SK-N-SH (cell line): ENCODE data around the gene NAA11. TPM values are rescaled to one million over a fixed set of nuclear protein-coding genes. Genes with fewer than 3 reads are reported as not detected.

ENCODE experiments used
- CTCF ChIA-PET: fragments of 300-600, 350-600 bp; formaldehyde crosslinking; extraction: SDS; loops from one replicate; lab custom pipeline; 2021; lab: Yijun Ruan, JAX
- POLR2A ChIA-PET: fragments of 350-600 bp; sonication (Branson Sonifier 250); formaldehyde crosslinking; extraction: SDS; loops from one replicate; lab custom pipeline; 2020; ENCODE audit warnings: antibody characterized with exemption, inconsistent platforms; lab: Yijun Ruan, JAX
- DNase-seq: peaks from one replicate; pipeline ENCODE4 v3.0.0; 2012
- H2AFZ ChIP-seq: fragments of 200-600 bp; sonication (generic); 2 replicates; pipeline ENCODE4 v1.8.1; 2016; ENCODE audit warnings: antibody characterized with exemption, mild to moderate bottlenecking, low read depth
- H3F3A ChIP-seq: fragments of 200-600 bp; sonication (generic); replicated peaks from 2 replicates; pipeline ENCODE3; 2016; ENCODE audit warnings: antibody characterized with exemption, mild to moderate bottlenecking; ENCODE audit not compliant: insufficient read depth
- H3K27ac ChIP-seq, 2 experiments: fragments of 200-500 bp in 1 of 2; fragments of 200-600 bp in 1 of 2; sonication (Bioruptor generic) in 1 of 2; sonication (generic), shearing (Covaris generic) in 1 of 2; 2 replicates each; pipeline versions ENCODE4 v1.5.1 to v1.6.1; 2014 to 2016; ENCODE audit warnings: low read depth in 2 of 2, inconsistent platforms in 1 of 2, low read length in 1 of 2, mild to moderate bottlenecking in 1 of 2, mixed read lengths in 1 of 2
- H3K27me3 ChIP-seq: fragments of 200-600 bp; sonication (generic), shearing (Covaris generic); 2 replicates; pipeline ENCODE4 v1.6.1; 2016; ENCODE audit warnings: mixed run types; ENCODE audit not compliant: insufficient read depth
- H3K36me3 ChIP-seq, 2 experiments: fragments of 200-500 bp in 1 of 2; fragments of 200-600 bp in 1 of 2; sonication (Bioruptor generic) in 1 of 2; sonication (generic) in 1 of 2; replicated peaks in 1 of 2; 2 replicates each; pipeline versions ENCODE3 to v1.5.1; 2014 to 2016; ENCODE audit warnings: low read length in 1 of 2, mild to moderate bottlenecking in 1 of 2; ENCODE audit not compliant: insufficient read depth in 2 of 2, control insufficient read depth in 1 of 2
- H3K4me1 ChIP-seq, 2 experiments: fragments of 200-500 bp in 1 of 2; fragments of 200-600 bp in 1 of 2; sonication (Bioruptor generic) in 1 of 2; sonication (generic), shearing (Covaris generic) in 1 of 2; 2 replicates each; pipeline versions ENCODE4 v1.5.1 to v1.6.1; 2014 to 2016; ENCODE audit warnings: low read depth in 1 of 2, low read length in 1 of 2, mixed run types in 1 of 2; ENCODE audit not compliant: insufficient read depth in 2 of 2, control insufficient read depth in 1 of 2
- H3K4me2 ChIP-seq: fragments of 200-600 bp; sonication (generic), shearing (Covaris generic); 2 replicates; pipeline ENCODE4 v1.6.1; 2017; ENCODE audit warnings: mixed run types
- H3K4me3 ChIP-seq, 2 experiments: fragments of 200-500 bp in 1 of 2; fragments of 200-600 bp in 1 of 2; sonication (Bioruptor generic) in 1 of 2; sonication (generic), shearing (Covaris generic) in 1 of 2; 2 replicates each; pipeline versions ENCODE4 v1.5.1 to v1.8.1; 2014 to 2016; ENCODE audit warnings: low read depth in 2 of 2, inconsistent platforms in 1 of 2, low read length in 1 of 2, mild to moderate bottlenecking in 1 of 2, mixed read lengths in 1 of 2, moderate library complexity in 1 of 2
- H3K79me2 ChIP-seq: fragments of 200-600 bp; sonication (generic); 2 replicates; pipeline ENCODE4 v1.8.1; 2017; ENCODE audit warnings: mild to moderate bottlenecking; ENCODE audit not compliant: insufficient read depth
- H3K9ac ChIP-seq: fragments of 200-600 bp; sonication (generic); 2 replicates; pipeline ENCODE4 v1.6.1; 2017; ENCODE audit warnings: mixed run types
- H3K9me2 ChIP-seq: fragments of 200-600 bp; sonication (generic); 2 replicates; pipeline ENCODE4 v1.6.1; 2017; ENCODE audit warnings: mixed run types
- H3K9me3 ChIP-seq: fragments of 200-600 bp; sonication (generic); 2 replicates; pipeline ENCODE4 v1.6.1; 2017; ENCODE audit warnings: mixed run types, mild to moderate bottlenecking, moderate library complexity
- H4K20me1 ChIP-seq: fragments of 200-600 bp; sonication (generic); 2 replicates; pipeline ENCODE4 v1.6.1; 2017; ENCODE audit warnings: mild to moderate bottlenecking, mixed run types; ENCODE audit not compliant: insufficient read depth
- EP300 ChIP-seq, 2 experiments: IDR thresholded peaks; 2 replicates each; pipeline versions ENCODE4 v1.4.0 to v1.6.1; 2012; ENCODE audit warnings: borderline replicate concordance in 1 of 2, low read depth in 1 of 2, low read length in 1 of 2
- FOSL2 ChIP-seq: IDR thresholded peaks from 2 replicates; pipeline ENCODE4 v1.4.0; 2012; ENCODE audit warnings: low read depth, mild to moderate bottlenecking, moderate library complexity, borderline replicate concordance
- FOXJ3 ChIP-seq: sonication (generic); formaldehyde crosslinking; IDR thresholded peaks from 2 replicates; pipeline ENCODE4 v1.5.1; 2020; ENCODE audit warnings: mild to moderate bottlenecking, missing genetic modification reagents
- GABPA ChIP-seq: IDR thresholded peaks from 2 replicates; pipeline ENCODE4 v1.4.0; 2012; ENCODE audit warnings: low read depth, mild to moderate bottlenecking
- MAX ChIP-seq: IDR thresholded peaks from 2 replicates; pipeline ENCODE4 v1.4.0; 2012; ENCODE audit warnings: low read depth
- RAD21 ChIP-seq: IDR thresholded peaks from 2 replicates; pipeline ENCODE4 v1.6.1; 2012; ENCODE audit warnings: mild to moderate bottlenecking, low read length
- RCOR1 ChIP-seq: fragments of 150-350 bp; IDR thresholded peaks from 2 replicates; pipeline ENCODE4 v1.6.1; 2017; ENCODE audit warnings: antibody characterized with exemption, low read length
- RXRA ChIP-seq: IDR thresholded peaks from 2 replicates; pipeline ENCODE4 v1.4.0; 2012; ENCODE audit warnings: low read depth, mild to moderate bottlenecking, borderline replicate concordance
- SIN3A ChIP-seq: IDR thresholded peaks from 2 replicates; pipeline ENCODE4 v1.6.1; 2012; ENCODE audit warnings: low read depth, mild to moderate bottlenecking, low read length, moderate library complexity, borderline replicate concordance
- SMC3 ChIP-seq: IDR thresholded peaks from 2 replicates; pipeline ENCODE4 v1.6.1; 2012; ENCODE audit warnings: low read depth, low read length, improper control_type of control experiment
- TAF1 ChIP-seq: IDR thresholded peaks from 2 replicates; pipeline ENCODE4 v1.6.1; 2012; ENCODE audit warnings: low read depth, mild to moderate bottlenecking, low read length, moderate library complexity, borderline replicate concordance
- TCF12 ChIP-seq: IDR thresholded peaks from 2 replicates; pipeline ENCODE4 v1.4.0; 2012
- TEAD4 ChIP-seq: IDR thresholded peaks from 2 replicates; pipeline ENCODE4 v1.4.0; 2012; ENCODE audit warnings: mild to moderate bottlenecking, borderline replicate concordance; ENCODE audit not compliant: insufficient read depth
- YY1 ChIP-seq: IDR thresholded peaks from 2 replicates; pipeline ENCODE4 v1.4.0; 2012; ENCODE audit warnings: low read depth, mild to moderate bottlenecking
- WGBS: methylation state at CpG from one replicate; pipeline ENCODE4 v1.1.6; 2017; ENCODE audit warnings: low lambda C conversion rate; 5-methylcytosine and 5-hydroxymethylcytosine counted together
- polyA plus RNA-seq, 3 experiments: library from polyadenylated mRNA; depleted of rRNA; stranded (reverse); fragments of >200 nt; gene quantifications; 2 replicates each; pipeline ENCODE4 v1.2.3, GENCODE V29; 2012
- TF ChIP-seq, protein P1 (sequence below): IDR thresholded peaks from 2 replicates; pipeline ENCODE4 v1.6.1; 2012; ENCODE audit warnings: mild to moderate bottlenecking, low read depth, low read length, moderate library complexity
- TF ChIP-seq, protein P2 (sequence below): IDR thresholded peaks from 2 replicates; pipeline ENCODE4 v1.4.0; 2012; ENCODE audit warnings: low read depth, borderline replicate concordance
- TF ChIP-seq, protein P3 (sequence below): fragments of 150-350 bp; IDR thresholded peaks from 2 replicates; pipeline ENCODE4 v1.6.1; 2017; ENCODE audit warnings: antibody characterized with exemption, low read length, low read depth, borderline replicate concordance
- TF ChIP-seq, protein P4 (sequence below): fragments of 200-600 bp; sonication (generic); IDR thresholded peaks from 2 replicates; pipeline ENCODE4 v1.6.1; 2017; ENCODE audit warnings: antibody characterized with exemption, mild to moderate bottlenecking, moderate library complexity

NAA11 gene
- polyA plus RNA-seq, 1 of the 3 experiments (the other 2 are of a cell fraction): not detected

DNA sequence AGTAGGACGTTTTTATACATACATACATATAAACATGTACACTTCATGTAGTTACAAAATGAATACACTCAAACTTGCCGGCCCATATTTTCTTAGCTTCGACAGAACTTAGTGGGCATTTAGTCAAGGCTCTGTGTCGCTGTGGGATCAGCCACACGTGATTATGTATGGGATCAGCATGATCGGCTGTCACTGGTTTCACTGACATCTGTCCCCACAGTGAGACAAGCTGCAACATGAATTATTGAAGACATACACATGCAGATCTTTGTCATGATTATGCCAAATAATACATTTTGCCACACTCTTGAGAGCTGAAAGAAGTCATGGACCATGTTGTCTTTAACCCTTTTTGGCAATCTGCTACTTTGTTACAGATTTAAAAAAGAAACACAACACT, 38.2 kb upstream of the NAA11 start:
- CTCF ChIA-PET: no interaction called here
- TF ChIP-seq EP300 (IDR thresholded peaks at IDR 0.05; ENCODE audit: borderline replicate concordance in 1 of 2, low read depth in 1 of 2, low read length in 1 of 2) (no peak), FOSL2 (no peak), RCOR1 (no peak), RAD21 (no peak), MAX (no peak), SMC3 (no peak), RXRA (no peak), SIN3A (no peak), YY1 (no peak), TAF1 (no peak), GABPA (no peak), TEAD4 (no peak), FOXJ3 (CRISPR knock-in tag) (no peak), TCF12 (no peak)
- TF ChIP-seq, protein P1, sequence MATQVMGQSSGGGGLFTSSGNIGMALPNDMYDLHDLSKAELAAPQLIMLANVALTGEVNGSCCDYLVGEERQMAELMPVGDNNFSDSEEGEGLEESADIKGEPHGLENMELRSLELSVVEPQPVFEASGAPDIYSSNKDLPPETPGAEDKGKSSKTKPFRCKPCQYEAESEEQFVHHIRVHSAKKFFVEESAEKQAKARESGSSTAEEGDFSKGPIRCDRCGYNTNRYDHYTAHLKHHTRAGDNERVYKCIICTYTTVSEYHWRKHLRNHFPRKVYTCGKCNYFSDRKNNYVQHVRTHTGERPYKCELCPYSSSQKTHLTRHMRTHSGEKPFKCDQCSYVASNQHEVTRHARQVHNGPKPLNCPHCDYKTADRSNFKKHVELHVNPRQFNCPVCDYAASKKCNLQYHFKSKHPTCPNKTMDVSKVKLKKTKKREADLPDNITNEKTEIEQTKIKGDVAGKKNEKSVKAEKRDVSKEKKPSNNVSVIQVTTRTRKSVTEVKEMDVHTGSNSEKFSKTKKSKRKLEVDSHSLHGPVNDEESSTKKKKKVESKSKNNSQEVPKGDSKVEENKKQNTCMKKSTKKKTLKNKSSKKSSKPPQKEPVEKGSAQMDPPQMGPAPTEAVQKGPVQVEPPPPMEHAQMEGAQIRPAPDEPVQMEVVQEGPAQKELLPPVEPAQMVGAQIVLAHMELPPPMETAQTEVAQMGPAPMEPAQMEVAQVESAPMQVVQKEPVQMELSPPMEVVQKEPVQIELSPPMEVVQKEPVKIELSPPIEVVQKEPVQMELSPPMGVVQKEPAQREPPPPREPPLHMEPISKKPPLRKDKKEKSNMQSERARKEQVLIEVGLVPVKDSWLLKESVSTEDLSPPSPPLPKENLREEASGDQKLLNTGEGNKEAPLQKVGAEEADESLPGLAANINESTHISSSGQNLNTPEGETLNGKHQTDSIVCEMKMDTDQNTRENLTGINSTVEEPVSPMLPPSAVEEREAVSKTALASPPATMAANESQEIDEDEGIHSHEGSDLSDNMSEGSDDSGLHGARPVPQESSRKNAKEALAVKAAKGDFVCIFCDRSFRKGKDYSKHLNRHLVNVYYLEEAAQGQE: no peak
- TF ChIP-seq, protein P2, sequence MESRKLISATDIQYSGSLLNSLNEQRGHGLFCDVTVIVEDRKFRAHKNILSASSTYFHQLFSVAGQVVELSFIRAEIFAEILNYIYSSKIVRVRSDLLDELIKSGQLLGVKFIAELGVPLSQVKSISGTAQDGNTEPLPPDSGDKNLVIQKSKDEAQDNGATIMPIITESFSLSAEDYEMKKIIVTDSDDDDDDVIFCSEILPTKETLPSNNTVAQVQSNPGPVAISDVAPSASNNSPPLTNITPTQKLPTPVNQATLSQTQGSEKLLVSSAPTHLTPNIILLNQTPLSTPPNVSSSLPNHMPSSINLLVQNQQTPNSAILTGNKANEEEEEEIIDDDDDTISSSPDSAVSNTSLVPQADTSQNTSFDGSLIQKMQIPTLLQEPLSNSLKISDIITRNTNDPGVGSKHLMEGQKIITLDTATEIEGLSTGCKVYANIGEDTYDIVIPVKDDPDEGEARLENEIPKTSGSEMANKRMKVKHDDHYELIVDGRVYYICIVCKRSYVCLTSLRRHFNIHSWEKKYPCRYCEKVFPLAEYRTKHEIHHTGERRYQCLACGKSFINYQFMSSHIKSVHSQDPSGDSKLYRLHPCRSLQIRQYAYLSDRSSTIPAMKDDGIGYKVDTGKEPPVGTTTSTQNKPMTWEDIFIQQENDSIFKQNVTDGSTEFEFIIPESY: no peak
- TF ChIP-seq, protein P3, sequence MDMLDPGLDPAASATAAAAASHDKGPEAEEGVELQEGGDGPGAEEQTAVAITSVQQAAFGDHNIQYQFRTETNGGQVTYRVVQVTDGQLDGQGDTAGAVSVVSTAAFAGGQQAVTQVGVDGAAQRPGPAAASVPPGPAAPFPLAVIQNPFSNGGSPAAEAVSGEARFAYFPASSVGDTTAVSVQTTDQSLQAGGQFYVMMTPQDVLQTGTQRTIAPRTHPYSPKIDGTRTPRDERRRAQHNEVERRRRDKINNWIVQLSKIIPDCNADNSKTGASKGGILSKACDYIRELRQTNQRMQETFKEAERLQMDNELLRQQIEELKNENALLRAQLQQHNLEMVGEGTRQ: no peak
- TF ChIP-seq, protein P4, sequence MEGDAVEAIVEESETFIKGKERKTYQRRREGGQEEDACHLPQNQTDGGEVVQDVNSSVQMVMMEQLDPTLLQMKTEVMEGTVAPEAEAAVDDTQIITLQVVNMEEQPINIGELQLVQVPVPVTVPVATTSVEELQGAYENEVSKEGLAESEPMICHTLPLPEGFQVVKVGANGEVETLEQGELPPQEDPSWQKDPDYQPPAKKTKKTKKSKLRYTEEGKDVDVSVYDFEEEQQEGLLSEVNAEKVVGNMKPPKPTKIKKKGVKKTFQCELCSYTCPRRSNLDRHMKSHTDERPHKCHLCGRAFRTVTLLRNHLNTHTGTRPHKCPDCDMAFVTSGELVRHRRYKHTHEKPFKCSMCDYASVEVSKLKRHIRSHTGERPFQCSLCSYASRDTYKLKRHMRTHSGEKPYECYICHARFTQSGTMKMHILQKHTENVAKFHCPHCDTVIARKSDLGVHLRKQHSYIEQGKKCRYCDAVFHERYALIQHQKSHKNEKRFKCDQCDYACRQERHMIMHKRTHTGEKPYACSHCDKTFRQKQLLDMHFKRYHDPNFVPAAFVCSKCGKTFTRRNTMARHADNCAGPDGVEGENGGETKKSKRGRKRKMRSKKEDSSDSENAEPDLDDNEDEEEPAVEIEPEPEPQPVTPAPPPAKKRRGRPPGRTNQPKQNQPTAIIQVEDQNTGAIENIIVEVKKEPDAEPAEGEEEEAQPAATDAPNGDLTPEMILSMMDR: no peak
- no peaks in the 10 kb centered on the region for H3K27me3 ChIP-seq
- no peak overlapping the region for H3K4me2 ChIP-seq
- POLR2A ChIA-PET: no interaction called here
- no peak for DNase-seq
- H3K9me2 ChIP-seq: no peaks in the 10 kb centered on the region
- no peaks in the 10 kb centered on the region for H3K9me3 ChIP-seq
- WGBS: 73% methylated on average over 6 of the region's 6 CpGs
- H4K20me1 ChIP-seq: no peaks in the 10 kb centered on the region
- no peak overlapping the region for H3K4me3 ChIP-seq
- no peaks in the 10 kb centered on the region for H3F3A ChIP-seq
- H3K79me2 ChIP-seq: no peaks in the 10 kb centered on the region
- no peaks in the 10 kb centered on the region for H3K36me3 ChIP-seq
- no peaks in the 10 kb centered on the region for H3K4me1 ChIP-seq
- no peak overlapping the region for H3K27ac ChIP-seq
- no peak overlapping the region for H2AFZ ChIP-seq
- no peak overlapping the region for H3K9ac ChIP-seq
